Fibroblast of skin of right biceps (primary cell): ENCODE results near the gene TRIM63.

Experiments
- DNase-seq: peaks from one replicate; pipeline ENCODE4 v3.0.0-alpha.2; 2013

Gene TRIM63

GRCh38 chr1:26053718-26054560 is 13.5 kb downstream of the TRIM63 start:
- DNase-seq: no peak

GRCh38 chr1:26050248-26050640 is 17.2 kb downstream of the TRIM63 start:
- no peak for DNase-seq

- DNase-seq: no peak
Measured at GRCh38 chr1:26049531-26050247, 17.7 kb downstream of the TRIM63 start.

GRCh38 chr1:26047278-26047874 is 20.1 kb downstream of the TRIM63 start:
- no peak for DNase-seq

GRCh38 chr1:26046246-26047095 is 21.0 kb downstream of the TRIM63 start:
- DNase-seq: no peak

GRCh38 chr1:26045722-26046245 is 21.6 kb downstream of the TRIM63 start, which contains the start of gene SLC30A2:
Gene SLC30A2, minus strand, starts transcription at chr1:26046118. Its CDS starts 222 bp downstream, at chr1:26045896.
- no peak for DNase-seq

GRCh38 chr1:26044971-26045721 is 22.3 kb downstream of the TRIM63 start:
- no peak for DNase-seq

- no peak for DNase-seq
Measured at GRCh38 chr1:26044414-26044813, 23.0 kb downstream of the TRIM63 start.

GRCh38 chr1:26043765-26044164 is 23.7 kb downstream of the TRIM63 start:
- no peak for DNase-seq

- DNase-seq: no peak
Measured at GRCh38 chr1:26041978-26042377, 25.5 kb downstream of the TRIM63 start.

- DNase-seq: no peak
Measured at GRCh38 chr1:26041401-26041800, 26.0 kb downstream of the TRIM63 start.

GRCh38 chr1:26038904-26039303 is 28.5 kb downstream of the TRIM63 start:
- no peak for DNase-seq

GRCh38 chr1:26038477-26038876 is 29.0 kb downstream of the TRIM63 start:
- DNase-seq: no peak

GRCh38 chr1:26037904-26038303 is 29.5 kb downstream of the TRIM63 start:
- DNase-seq: no peak

GRCh38 chr1:26036756-26037281 is 30.6 kb downstream of the TRIM63 start:
- DNase-seq: no peak

GRCh38 chr1:26035959-26036755 is 31.3 kb downstream of the TRIM63 start:
- peak; percentile 58 for DNase-seq

GRCh38 chr1:26035203-26035958 is 32.0 kb downstream of the TRIM63 start:
- peak; percentile 91 for DNase-seq

GRCh38 chr1:26034504-26035202 is 32.8 kb downstream of the TRIM63 start:
- DNase-seq: no peak
